ENCODE data around the gene CNIH1.

DNA sequence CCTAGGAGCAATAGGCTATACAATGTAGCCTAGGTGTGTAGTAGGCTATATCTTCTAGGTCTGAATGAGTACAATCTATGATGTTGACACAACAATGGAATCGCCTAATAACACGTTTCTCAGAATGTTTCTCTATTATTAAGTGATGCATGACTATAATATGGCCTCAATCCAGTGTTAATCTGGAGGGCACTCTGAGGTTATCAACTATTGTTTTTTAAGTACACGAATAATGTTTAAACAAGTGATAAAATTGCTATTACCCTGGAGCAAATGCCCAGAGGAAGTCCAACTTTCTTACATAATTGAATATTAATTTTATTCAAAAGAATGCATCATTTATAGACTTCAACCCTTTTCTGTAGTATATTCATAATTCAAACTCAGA is 16.4 kb upstream of the CNIH1 start:
- TF ChIP-seq, protein P1, sequence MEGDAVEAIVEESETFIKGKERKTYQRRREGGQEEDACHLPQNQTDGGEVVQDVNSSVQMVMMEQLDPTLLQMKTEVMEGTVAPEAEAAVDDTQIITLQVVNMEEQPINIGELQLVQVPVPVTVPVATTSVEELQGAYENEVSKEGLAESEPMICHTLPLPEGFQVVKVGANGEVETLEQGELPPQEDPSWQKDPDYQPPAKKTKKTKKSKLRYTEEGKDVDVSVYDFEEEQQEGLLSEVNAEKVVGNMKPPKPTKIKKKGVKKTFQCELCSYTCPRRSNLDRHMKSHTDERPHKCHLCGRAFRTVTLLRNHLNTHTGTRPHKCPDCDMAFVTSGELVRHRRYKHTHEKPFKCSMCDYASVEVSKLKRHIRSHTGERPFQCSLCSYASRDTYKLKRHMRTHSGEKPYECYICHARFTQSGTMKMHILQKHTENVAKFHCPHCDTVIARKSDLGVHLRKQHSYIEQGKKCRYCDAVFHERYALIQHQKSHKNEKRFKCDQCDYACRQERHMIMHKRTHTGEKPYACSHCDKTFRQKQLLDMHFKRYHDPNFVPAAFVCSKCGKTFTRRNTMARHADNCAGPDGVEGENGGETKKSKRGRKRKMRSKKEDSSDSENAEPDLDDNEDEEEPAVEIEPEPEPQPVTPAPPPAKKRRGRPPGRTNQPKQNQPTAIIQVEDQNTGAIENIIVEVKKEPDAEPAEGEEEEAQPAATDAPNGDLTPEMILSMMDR (IDR thresholded peaks at IDR 0.05 in 4 of 5, conservative IDR thresholded peaks at IDR 0.05 in 1 of 5) = no peak
- TF ChIP-seq POLR2A (IDR thresholded peaks at IDR 0.05) = no peak
